Fibroblast of upper back skin (primary cell): ENCODE measurements around the gene DIDO1.
"Not testable (repeated sequence)": the region's sequence is repeated elsewhere in the genome, so short reads cannot be mapped to it uniquely, and the experiment has no call there.

Experiments used
- DNase-seq: peaks from one replicate; pipeline ENCODE4 v3.0.0-alpha.2; 2013

The DIDO1 gene

GRCh38 chr20:62875419-62876361 is 50.6 kb downstream of the DIDO1 start:
- DNase-seq: peak; percentile 88

- no peak for DNase-seq
Measured at GRCh38 chr20:62874964-62875344, 51.4 kb downstream of the DIDO1 start.

GRCh38 chr20:62873681-62874031 is 52.6 kb downstream of the DIDO1 start:
- peak; percentile 40 for DNase-seq

GRCh38 chr20:62873280-62873679 is 53.0 kb downstream of the DIDO1 start:
- DNase-seq: no peak

GRCh38 chr20:62872862-62873261 is 53.4 kb downstream of the DIDO1 start:
- DNase-seq: no peak

- no peak for DNase-seq
Measured at GRCh38 chr20:62872184-62872847, 54.0 kb downstream of the DIDO1 start.

- no peak for DNase-seq
Measured at GRCh38 chr20:62864207-62864606, 62.1 kb downstream of the DIDO1 start.

GRCh38 chr20:62861726-62862336 is 64.5 kb downstream of the DIDO1 start, which contains the start of gene TCFL5:
Gene TCFL5 (minus strand): TSS chr20:62861822. CDS start chr20:62861670, 152 bp downstream.
- peak; percentile 82 for DNase-seq

GRCh38 chr20:62860924-62861691 is 65.2 kb downstream of the DIDO1 start:
- DNase-seq: no peak

- peak; percentile 25 for DNase-seq
Measured at GRCh38 chr20:62860391-62860923, 65.8 kb downstream of the DIDO1 start.

GRCh38 chr20:62859721-62860120 is 66.6 kb downstream of the DIDO1 start:
- DNase-seq: no peak

GRCh38 chr20:62858058-62858830 is 68.1 kb downstream of the DIDO1 start:
- no peak for DNase-seq

- DNase-seq: no peak
Measured at GRCh38 chr20:62856931-62857619, 69.2 kb downstream of the DIDO1 start.

GRCh38 chr20:62855120-62855519 is 71.2 kb downstream of the DIDO1 start:
- DNase-seq: no peak

GRCh38 chr20:62854121-62854520 is 72.2 kb downstream of the DIDO1 start:
- no peak for DNase-seq

- not testable (repeated sequence) for DNase-seq
Measured at GRCh38 chr20:62853304-62853703, 73.0 kb downstream of the DIDO1 start.

GRCh38 chr20:62852841-62853240 is 73.5 kb downstream of the DIDO1 start:
- no peak for DNase-seq

GRCh38 chr20:62852196-62852595 is 74.1 kb downstream of the DIDO1 start:
- no peak for DNase-seq

- no peak for DNase-seq
Measured at GRCh38 chr20:62850333-62850974, 75.9 kb downstream of the DIDO1 start.

- no peak for DNase-seq
Measured at GRCh38 chr20:62849431-62849830, 76.9 kb downstream of the DIDO1 start.

GRCh38 chr20:62848917-62849316 is 77.4 kb downstream of the DIDO1 start:
- DNase-seq: not testable (repeated sequence)
